PC-3 (cell line): ENCODE results near the gene RBBP8.

ENCODE experiments used
- CTCF ChIP-seq: fragments of 300-600 bp; sonication (generic); conservative IDR thresholded peaks from 2 replicates; pipeline ENCODE4 v1.5.1; 2017; ENCODE audit warnings: antibody characterized with exemption, low read depth, mild to moderate bottlenecking, low read length
- EZH2 ChIP-seq: fragments of 300-600 bp; sonication (generic); IDR thresholded peaks from one replicate; pipeline ENCODE4 v1.6.1; 2017; ENCODE audit warnings: antibody characterized with exemption, mild to moderate bottlenecking, low read length; ENCODE audit not compliant: unreplicated experiment
- EZH2phosphoT487 ChIP-seq: fragments of 300-600 bp; sonication (generic); IDR thresholded peaks from 2 replicates; pipeline ENCODE4 v1.6.1; 2018; ENCODE audit warnings: mild to moderate bottlenecking, antibody characterized with exemption, low read length, borderline replicate concordance

DNA sequence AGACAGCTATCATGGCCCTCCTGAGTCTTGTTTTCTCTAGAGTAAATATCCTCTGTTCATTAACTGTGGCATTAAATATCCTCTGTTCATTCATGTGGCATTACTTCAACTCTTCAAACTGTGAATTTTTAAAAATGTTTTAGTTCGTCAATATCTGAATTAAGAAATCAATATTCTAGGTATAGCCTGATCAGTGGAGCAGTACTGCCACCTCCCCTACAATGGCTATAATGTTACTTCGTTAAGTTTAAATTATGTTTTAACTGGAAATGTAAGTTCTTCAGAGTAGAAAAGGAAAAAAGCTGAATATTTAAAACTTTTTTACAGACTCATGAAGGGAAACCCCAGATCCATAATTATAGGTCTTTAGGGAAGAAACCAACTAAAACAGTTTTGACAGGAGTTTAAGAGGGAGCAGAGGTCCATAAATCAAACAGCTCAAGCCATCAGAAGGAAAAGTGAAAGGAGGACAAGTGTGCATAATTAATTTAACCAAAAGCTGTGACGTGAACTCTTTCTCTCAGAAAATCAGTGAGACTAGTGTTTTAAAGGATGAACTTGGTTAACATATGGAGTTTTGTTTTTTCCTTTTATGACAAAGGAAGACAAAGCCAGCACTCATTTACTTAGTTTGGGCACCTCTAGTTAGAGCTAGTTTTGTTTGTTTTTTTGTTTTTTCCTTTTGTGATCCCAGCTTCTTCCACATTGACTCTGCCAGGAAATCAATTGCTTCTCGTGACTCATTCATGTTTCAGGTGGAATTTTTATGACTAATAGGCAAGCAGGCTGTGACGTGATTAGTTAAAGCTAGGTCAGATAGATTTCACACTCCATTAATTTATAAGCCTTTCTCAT is 44.9 kb downstream of the RBBP8 start:
- TF ChIP-seq CTCF (no peak), EZH2phosphoT487 (no peak), EZH2 (no peak)
